HepG2 (cell line): ENCODE measurements around the gene CBFA2T2. TPM values are rescaled to one million over a fixed set of nuclear protein-coding genes. Genes with fewer than 3 reads are reported as not detected.

Experiments used
- FOSL2 ChIP-seq: sonication (generic); formaldehyde crosslinking; IDR thresholded peaks from 2 replicates; pipeline ENCODE4 v1.4.0; 2020; ENCODE audit warnings: missing genetic modification reagents
- NONO ChIP-seq, 2 experiments: fragments of 450-650 bp in 1 of 2; sonication (generic) in 1 of 2; formaldehyde crosslinking in 1 of 2; IDR thresholded peaks in 1 of 2; conservative IDR thresholded peaks in 1 of 2; 2 replicates each; pipeline versions ENCODE4 v1.6.1 to v1.8.0; 2017 to 2022; ENCODE audit warnings: mild to moderate bottlenecking in 1 of 2, missing genetic modification reagents in 1 of 2, moderate library complexity in 1 of 2
- RARA ChIP-seq: IDR thresholded peaks from 2 replicates; pipeline ENCODE4 v1.6.1; 2016; ENCODE audit warnings: missing genetic modification reagents, missing compliant biosample characterization
- SMAD3 ChIP-seq: sonication (generic); formaldehyde crosslinking; IDR thresholded peaks from 2 replicates; pipeline ENCODE4 v1.4.0; 2020; ENCODE audit warnings: missing genetic modification reagents
- SP2 ChIP-seq: sonication (generic); formaldehyde crosslinking; IDR thresholded peaks from 2 replicates; pipeline ENCODE4 v1.5.1; 2020; ENCODE audit warnings: mild to moderate bottlenecking, missing genetic modification reagents
- ZNF101 ChIP-seq: sonication (generic); formaldehyde crosslinking; IDR thresholded peaks from 2 replicates; pipeline ENCODE4 v1.4.0; 2020; ENCODE audit warnings: mild to moderate bottlenecking, low read depth, missing genetic modification reagents, borderline replicate concordance
- ZNF670 ChIP-seq: sonication (generic); formaldehyde crosslinking; IDR thresholded peaks from 2 replicates; pipeline ENCODE4 v1.8.0; 2022; ENCODE audit warnings: mild to moderate bottlenecking, missing genetic modification reagents, borderline replicate concordance
- ZNF850 ChIP-seq: sonication (generic); formaldehyde crosslinking; conservative IDR thresholded peaks from 2 replicates; pipeline ENCODE4 v1.9.0; 2021; ENCODE audit warnings: mild to moderate bottlenecking, missing genetic modification reagents
- polyA plus RNA-seq, 8 experiments: library from polyadenylated mRNA; depleted of rRNA in 3 of 8; stranded (reverse) in 7 of 8; unstranded in 1 of 8; fragments of >200 nt; fragmentation: Illumina TruSeq in 4 of 8; extraction: Trizol in 4 of 8; gene quantifications; 2 replicates each; pipeline versions ENCODE4 v1.2.1 to v1.2.3, GENCODE V29; 2011 to 2016; ENCODE audit warnings: low read depth in 4 of 8, missing spikeins in 1 of 8, mixed read lengths in 1 of 8; ENCODE audit not compliant: insufficient read depth in 1 of 8
- total RNA-seq, 5 experiments: library from RNA; depleted of rRNA; stranded (reverse); fragments of >200 nt; fragmentation: Illumina TruSeq; extraction: Trizol; gene quantifications; 2 replicates each; pipeline ENCODE4 v1.2.3, GENCODE V29; 2016; ENCODE audit warnings: low read depth in 1 of 5
- TF ChIP-seq, protein P1 (sequence below): sonication (generic); formaldehyde crosslinking; conservative IDR thresholded peaks from 2 replicates; pipeline ENCODE4 v1.4.0; 2020; ENCODE audit warnings: missing genetic modification reagents
- TF ChIP-seq, protein P2 (sequence below): sonication (generic); formaldehyde crosslinking; IDR thresholded peaks from 2 replicates; pipeline ENCODE4 v1.9.0; 2021; ENCODE audit warnings: missing genetic modification reagents, borderline replicate concordance
- TF ChIP-seq, protein P3 (sequence below): sonication (generic); formaldehyde crosslinking; conservative IDR thresholded peaks from 2 replicates; pipeline ENCODE4 v1.4.0; 2020; ENCODE audit warnings: missing genetic modification reagents
- TF ChIP-seq, protein P4 (sequence below), 2 experiments: sonication (generic) in 1 of 2; formaldehyde crosslinking in 1 of 2; IDR thresholded peaks; 2 replicates each; pipeline versions ENCODE4 v1.4.0 to v1.6.1; 2016 to 2020; ENCODE audit warnings: borderline replicate concordance in 1 of 2, low read depth in 1 of 2, mild to moderate bottlenecking in 1 of 2, missing genetic modification reagents in 1 of 2
- TF ChIP-seq, protein P5 (sequence below): sonication (generic); formaldehyde crosslinking; IDR thresholded peaks from 2 replicates; pipeline ENCODE4 v1.5.0; 2020; ENCODE audit warnings: missing genetic modification reagents
- TF ChIP-seq, protein P6 (sequence below): sonication (generic); formaldehyde crosslinking; IDR thresholded peaks from 2 replicates; pipeline ENCODE4 v1.4.0; 2020; ENCODE audit warnings: mild to moderate bottlenecking, missing genetic modification reagents

The CBFA2T2 gene
- total and polyA plus RNA-seq, 2 of the 13 experiments (the other 11 are each of a cell fraction or from before 2014, with no cell fraction given), result 6.3 to 21.2 TPM

DNA sequence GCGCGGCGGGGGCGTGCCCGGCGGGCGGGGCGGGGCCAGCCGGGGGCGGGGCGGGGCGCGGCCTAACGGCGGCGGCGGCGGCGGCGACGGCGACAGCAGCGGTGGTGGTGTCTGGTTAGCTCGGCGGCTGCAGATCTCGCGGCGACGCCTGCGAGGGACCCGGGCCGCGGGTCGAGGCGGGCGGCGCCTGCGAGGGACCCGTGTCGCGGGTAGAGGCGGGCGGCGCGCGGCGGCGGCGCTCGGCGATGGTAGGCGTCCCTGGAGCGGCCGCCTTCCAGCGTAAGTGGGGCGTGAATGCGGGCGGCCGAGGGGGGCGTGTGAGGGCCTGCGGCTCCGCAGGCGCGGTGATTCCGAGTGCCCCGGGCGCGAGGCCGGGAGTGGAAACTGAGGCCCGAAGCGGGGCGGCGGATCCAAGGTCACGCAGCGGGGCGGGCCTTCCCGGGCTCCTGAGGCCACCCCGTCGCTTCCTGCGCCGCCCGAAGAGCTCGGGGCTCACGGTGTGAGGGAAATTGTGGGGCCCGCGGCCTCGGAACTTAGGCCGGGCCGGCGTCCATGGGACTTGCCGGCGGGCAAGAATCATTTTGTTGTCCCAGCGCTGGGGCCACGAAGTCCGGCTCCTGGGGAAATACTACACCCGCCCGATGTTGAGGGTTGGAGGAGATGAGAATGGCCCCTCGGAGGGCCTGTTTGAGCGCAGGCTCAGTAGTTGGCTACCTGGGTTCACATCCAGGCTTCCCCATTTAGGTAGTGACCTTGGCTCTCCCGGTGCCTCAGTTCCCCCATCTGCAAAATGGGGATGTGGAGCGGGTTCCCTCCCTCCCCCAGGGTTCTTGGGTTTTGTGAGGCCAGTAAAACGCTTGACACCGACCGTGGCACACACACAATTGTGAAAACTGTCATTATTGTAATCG lies at the start of gene CBFA2T2 (continued):
- TF ChIP-seq, protein P1, sequence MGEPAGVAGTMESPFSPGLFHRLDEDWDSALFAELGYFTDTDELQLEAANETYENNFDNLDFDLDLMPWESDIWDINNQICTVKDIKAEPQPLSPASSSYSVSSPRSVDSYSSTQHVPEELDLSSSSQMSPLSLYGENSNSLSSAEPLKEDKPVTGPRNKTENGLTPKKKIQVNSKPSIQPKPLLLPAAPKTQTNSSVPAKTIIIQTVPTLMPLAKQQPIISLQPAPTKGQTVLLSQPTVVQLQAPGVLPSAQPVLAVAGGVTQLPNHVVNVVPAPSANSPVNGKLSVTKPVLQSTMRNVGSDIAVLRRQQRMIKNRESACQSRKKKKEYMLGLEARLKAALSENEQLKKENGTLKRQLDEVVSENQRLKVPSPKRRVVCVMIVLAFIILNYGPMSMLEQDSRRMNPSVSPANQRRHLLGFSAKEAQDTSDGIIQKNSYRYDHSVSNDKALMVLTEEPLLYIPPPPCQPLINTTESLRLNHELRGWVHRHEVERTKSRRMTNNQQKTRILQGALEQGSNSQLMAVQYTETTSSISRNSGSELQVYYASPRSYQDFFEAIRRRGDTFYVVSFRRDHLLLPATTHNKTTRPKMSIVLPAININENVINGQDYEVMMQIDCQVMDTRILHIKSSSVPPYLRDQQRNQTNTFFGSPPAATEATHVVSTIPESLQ (CRISPR knock-in tag), result no peak
- TF ChIP-seq SMAD3 (CRISPR knock-in tag) (no peak; the same call in 1 of the 2 replicates), NONO (IDR thresholded peaks at IDR 0.05) (no peak), NONO (CRISPR knock-in tag; conservative IDR thresholded peaks at IDR 0.05) (no peak; the same call in none of the 2 replicates), ZNF101 (CRISPR knock-in tag) (no peak), SP2 (CRISPR knock-in tag) (no peak), FOSL2 (peak; percentile 34; the same call in 1 of the 2 replicates), ZNF850 (CRISPR knock-in tag) (peak; percentile 94; the same call in 1 of the 2 replicates), RARA (no peak), ZNF670 (peak; percentile 58)
- TF ChIP-seq, protein P2, sequence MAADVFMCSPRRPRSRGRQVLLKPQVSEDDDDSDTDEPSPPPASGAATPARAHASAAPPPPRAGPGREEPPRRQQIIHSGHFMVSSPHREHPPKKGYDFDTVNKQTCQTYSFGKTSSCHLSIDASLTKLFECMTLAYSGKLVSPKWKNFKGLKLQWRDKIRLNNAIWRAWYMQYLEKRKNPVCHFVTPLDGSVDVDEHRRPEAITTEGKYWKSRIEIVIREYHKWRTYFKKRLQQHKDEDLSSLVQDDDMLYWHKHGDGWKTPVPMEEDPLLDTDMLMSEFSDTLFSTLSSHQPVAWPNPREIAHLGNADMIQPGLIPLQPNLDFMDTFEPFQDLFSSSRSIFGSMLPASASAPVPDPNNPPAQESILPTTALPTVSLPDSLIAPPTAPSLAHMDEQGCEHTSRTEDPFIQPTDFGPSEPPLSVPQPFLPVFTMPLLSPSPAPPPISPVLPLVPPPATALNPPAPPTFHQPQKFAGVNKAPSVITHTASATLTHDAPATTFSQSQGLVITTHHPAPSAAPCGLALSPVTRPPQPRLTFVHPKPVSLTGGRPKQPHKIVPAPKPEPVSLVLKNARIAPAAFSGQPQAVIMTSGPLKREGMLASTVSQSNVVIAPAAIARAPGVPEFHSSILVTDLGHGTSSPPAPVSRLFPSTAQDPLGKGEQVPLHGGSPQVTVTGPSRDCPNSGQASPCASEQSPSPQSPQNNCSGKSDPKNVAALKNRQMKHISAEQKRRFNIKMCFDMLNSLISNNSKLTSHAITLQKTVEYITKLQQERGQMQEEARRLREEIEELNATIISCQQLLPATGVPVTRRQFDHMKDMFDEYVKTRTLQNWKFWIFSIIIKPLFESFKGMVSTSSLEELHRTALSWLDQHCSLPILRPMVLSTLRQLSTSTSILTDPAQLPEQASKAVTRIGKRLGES (CRISPR knock-in tag), result peak; percentile 39; the same call in 1 of the 2 replicates
- TF ChIP-seq, protein P3, sequence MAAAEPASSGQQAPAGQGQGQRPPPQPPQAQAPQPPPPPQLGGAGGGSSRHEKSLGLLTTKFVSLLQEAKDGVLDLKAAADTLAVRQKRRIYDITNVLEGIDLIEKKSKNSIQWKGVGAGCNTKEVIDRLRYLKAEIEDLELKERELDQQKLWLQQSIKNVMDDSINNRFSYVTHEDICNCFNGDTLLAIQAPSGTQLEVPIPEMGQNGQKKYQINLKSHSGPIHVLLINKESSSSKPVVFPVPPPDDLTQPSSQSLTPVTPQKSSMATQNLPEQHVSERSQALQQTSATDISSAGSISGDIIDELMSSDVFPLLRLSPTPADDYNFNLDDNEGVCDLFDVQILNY (CRISPR knock-in tag), result peak; percentile 64; the same call in 1 of the 2 replicates
- TF ChIP-seq, protein P4, sequence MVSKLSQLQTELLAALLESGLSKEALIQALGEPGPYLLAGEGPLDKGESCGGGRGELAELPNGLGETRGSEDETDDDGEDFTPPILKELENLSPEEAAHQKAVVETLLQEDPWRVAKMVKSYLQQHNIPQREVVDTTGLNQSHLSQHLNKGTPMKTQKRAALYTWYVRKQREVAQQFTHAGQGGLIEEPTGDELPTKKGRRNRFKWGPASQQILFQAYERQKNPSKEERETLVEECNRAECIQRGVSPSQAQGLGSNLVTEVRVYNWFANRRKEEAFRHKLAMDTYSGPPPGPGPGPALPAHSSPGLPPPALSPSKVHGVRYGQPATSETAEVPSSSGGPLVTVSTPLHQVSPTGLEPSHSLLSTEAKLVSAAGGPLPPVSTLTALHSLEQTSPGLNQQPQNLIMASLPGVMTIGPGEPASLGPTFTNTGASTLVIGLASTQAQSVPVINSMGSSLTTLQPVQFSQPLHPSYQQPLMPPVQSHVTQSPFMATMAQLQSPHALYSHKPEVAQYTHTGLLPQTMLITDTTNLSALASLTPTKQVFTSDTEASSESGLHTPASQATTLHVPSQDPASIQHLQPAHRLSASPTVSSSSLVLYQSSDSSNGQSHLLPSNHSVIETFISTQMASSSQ (IDR thresholded peaks at IDR 0.05; ENCODE audit: low read depth), result no peak
- TF ChIP-seq, protein P4 (CRISPR knock-in tag; IDR thresholded peaks at IDR 0.05; ENCODE audit: borderline replicate concordance), result no peak
- TF ChIP-seq, protein P5, sequence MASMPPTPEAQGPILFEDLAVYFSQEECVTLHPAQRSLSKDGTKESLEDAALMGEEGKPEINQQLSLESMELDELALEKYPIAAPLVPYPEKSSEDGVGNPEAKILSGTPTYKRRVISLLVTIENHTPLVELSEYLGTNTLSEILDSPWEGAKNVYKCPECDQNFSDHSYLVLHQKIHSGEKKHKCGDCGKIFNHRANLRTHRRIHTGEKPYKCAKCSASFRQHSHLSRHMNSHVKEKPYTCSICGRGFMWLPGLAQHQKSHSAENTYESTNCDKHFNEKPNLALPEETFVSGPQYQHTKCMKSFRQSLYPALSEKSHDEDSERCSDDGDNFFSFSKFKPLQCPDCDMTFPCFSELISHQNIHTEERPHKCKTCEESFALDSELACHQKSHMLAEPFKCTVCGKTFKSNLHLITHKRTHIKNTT (CRISPR knock-in tag), result no peak
- TF ChIP-seq, protein P6, sequence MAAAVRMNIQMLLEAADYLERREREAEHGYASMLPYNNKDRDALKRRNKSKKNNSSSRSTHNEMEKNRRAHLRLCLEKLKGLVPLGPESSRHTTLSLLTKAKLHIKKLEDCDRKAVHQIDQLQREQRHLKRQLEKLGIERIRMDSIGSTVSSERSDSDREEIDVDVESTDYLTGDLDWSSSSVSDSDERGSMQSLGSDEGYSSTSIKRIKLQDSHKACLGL (CRISPR knock-in tag), result peak; percentile 81
